ENCODE measurements around the gene ERI3.
A peak's percentile ranks its signal among the peaks of the same experiment; 100 is the strongest.

ERI3 gene

DNA sequence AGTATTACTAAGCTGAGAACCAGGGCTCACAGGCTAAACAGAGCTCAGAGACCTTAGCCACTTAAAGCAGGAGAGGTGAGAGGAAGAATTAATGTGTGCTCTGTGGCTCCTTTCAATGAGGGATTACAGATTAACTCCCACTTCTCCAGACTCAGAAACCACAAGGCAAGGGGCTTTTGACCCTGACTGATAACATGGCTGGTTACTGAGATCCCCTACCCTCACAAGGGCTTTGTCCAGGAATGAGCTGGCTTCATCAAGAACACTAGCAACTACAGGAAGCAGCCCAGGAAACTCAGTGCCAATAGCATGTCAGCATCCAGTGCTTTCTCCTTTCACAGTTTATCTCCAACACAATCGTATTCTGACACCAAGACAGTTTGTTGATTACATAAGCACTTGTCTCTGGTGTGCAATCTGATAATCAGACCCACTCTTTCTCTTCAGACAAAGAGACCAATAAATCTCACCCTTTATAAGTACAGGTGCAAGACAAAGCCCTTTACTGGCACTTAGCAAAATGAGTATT lies 38.8 kb downstream of the ERI3 start:
- H3K4me3 ChIP-seq (ENCODE audit: low read depth, low read length): no peak overlapping the region
- TF ChIP-seq, protein P1, sequence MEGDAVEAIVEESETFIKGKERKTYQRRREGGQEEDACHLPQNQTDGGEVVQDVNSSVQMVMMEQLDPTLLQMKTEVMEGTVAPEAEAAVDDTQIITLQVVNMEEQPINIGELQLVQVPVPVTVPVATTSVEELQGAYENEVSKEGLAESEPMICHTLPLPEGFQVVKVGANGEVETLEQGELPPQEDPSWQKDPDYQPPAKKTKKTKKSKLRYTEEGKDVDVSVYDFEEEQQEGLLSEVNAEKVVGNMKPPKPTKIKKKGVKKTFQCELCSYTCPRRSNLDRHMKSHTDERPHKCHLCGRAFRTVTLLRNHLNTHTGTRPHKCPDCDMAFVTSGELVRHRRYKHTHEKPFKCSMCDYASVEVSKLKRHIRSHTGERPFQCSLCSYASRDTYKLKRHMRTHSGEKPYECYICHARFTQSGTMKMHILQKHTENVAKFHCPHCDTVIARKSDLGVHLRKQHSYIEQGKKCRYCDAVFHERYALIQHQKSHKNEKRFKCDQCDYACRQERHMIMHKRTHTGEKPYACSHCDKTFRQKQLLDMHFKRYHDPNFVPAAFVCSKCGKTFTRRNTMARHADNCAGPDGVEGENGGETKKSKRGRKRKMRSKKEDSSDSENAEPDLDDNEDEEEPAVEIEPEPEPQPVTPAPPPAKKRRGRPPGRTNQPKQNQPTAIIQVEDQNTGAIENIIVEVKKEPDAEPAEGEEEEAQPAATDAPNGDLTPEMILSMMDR (IDR thresholded peaks at IDR 0.05; ENCODE audit: low read depth, low read length): no peak

DNA sequence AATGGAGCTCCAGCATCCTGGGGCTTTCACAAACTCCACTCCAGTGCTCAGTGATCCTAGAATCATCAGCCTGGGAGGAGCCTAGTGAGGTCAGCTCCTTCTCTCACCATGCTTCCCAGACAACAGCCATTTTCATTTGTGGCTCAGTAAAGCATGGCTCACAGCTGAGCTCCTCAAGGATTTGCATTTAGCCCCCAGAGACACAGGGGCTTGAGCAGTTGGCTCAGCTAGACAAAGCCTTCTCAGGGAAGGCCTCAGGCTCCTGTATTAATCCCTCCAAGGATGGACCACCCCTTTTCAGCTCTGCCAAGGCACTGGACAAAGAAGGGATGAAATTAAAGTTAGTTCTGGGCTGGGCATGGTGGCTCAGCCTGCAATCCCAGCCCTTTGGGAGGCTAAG lies 39.5 kb downstream of the ERI3 start:
- no peak overlapping the region for H3K4me3 ChIP-seq (ENCODE audit: low read depth, low read length)
- TF ChIP-seq, protein P1 (IDR thresholded peaks at IDR 0.05; ENCODE audit: low read depth, low read length): no peak

DNA sequence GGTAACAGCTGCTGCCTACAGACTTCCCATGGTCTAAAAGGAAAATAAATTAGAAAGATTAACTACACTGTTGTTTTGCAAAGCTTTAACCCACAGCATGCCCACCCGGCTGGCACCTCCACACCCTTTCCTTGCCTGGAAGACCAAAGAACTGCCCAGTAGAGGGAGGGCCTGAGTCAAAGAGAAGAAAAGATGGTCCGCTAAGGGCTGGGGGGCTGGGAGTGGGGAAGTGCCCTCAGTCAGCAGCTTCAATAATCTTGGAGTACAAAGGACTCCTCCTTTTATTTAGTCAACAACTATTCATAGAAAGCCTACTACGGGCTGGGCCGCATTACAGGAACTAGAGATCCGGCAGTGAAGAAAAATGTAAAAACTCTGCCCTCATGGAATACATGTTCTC lies 40.6 kb downstream of the ERI3 start:
- TF ChIP-seq, protein P1 (IDR thresholded peaks at IDR 0.05; ENCODE audit: low read depth, low read length): 0 out of 2 replicates have a peak, but pooled peaks have one; percentile 8
- H3K4me3 ChIP-seq (ENCODE audit: low read depth, low read length): no peak overlapping the region

DNA sequence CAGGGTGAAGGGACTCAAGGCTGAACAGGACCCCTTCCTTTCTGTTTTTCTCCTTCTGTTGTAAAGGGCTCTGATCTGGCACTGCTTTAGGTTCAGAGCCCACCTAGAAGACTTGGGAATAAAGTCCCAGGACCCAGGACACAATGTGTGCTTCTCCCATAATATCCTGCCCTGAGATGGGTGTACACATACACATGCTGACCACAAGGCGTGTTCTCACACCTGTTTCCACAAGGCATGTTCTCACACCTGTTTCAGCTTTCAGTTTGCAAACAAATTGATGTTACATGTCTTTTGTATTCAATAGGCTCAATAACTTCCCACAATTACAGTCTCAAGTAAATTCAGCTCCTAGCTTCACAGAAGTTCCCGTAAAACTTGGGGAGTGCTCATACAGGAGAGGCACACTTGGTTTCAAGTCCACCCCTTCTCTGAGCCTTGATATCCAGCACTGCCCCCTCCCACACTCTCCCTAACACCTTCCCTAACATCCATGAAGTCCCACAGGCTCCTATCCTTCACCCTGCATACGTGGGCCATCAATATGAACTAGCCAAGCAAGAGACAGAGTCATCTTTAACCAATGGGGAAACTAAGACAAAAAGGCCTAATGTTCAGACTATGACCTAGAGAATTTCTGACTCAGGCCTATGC lies 41.7 kb downstream of the ERI3 start:
- TF ChIP-seq, protein P1 (IDR thresholded peaks at IDR 0.05; ENCODE audit: low read depth, low read length): no peak
- H3K4me3 ChIP-seq (ENCODE audit: low read depth, low read length): no peak overlapping the region

DNA sequence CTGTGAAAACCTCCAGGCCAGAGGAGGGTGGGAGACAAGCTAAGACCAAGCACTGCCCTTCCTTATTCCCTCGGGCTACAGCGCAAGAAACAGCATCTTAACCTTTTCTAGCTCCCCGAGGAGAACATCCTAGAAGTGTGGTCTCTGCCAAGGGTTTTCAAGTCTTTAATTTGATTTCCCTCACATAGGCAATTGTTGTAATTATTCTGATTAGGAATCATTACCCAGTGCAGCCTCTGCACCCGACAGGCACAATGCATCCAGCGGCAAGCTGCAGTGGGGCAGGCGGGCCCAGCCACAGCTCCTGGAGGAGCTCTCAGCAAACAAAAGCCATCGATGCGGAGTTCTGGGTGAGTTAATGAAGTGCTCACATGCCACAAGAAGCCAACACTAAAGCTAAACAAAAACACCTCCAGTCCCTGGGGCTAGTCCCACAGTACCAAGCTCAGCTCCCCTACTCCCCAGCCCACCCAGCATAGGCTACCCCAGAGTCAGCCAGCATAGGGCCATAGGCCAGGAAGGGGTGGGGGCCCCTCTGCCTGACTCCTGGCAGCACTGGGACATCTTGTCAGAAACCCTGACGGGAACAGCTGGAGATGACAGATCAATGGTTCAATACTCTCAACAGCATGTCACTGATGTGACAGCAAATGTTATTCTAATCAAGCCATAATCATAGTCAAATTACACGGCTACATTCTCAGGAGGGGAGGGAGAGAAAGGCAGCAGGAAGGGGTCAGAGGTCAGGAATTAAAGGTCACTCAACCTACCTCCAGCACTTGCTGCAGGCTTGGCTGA lies 42.5 kb downstream of the ERI3 start:
- H3K4me3 ChIP-seq (ENCODE audit: low read depth, low read length): no peak overlapping the region
- TF ChIP-seq, protein P1 (IDR thresholded peaks at IDR 0.05; ENCODE audit: low read depth, low read length): no peak

DNA sequence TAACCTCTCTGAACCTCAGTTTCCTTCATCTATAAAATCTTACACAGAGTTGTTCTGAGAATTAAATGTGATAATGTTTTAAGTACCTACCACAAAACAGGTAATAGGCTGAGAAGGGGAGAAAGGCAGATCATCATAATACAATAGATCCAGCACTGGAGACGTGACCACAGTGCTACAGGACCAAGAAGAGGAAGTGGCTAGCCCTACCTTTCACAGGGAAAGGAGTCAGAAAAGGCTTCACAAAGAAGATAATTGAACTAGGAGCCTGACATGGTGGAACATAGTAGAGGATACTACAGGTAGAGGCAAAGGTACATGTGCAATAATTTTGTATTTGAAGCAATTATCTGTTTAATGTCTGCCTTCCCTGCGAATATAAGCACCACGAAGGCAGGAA lies 45.1 kb downstream of the ERI3 start:
- TF ChIP-seq, protein P1 (IDR thresholded peaks at IDR 0.05; ENCODE audit: low read depth, low read length): no peak
- H3K4me3 ChIP-seq (ENCODE audit: low read depth, low read length): no peak overlapping the region

DNA sequence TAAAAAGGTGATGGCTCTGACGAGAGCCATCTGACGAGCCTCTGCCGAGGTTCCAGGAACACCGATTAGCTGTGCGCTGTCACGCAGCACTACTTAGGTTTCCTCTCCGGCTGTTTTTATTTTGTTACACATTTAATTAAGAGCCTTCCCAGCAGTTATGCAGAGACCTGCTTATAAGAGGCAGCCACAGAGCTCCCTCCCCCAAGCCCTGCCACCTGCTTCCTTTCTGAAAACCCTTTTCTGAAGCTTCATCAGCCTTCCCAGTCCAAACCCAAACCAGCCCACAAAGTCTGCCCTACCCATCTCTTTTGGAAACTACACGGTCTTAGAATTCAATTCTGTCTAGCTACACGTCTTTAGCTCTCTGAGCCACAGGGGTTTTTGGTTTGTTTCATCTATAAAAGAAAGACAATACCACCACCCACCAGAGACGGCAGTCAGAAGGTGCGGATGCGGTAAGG lies 49.1 kb downstream of the ERI3 start:
- H3K4me3 ChIP-seq (ENCODE audit: low read depth, low read length): no peak overlapping the region
- TF ChIP-seq, protein P1 (IDR thresholded peaks at IDR 0.05; ENCODE audit: low read depth, low read length): no peak
